AG20443 (cell line): ENCODE results near the gene SUPV3L1.
"Not testable (repeated sequence)": the region's sequence is repeated elsewhere in the genome, so short reads cannot be mapped to it uniquely, and the experiment has no call there.

ENCODE experiments used
- DNase-seq: peaks from one replicate; pipeline ENCODE4 v3.0.0; 2012; ENCODE audit warnings: low spot score, mixed read lengths

Gene SUPV3L1

GRCh38 chr10:69230128-69230527 is 50.1 kb downstream of the SUPV3L1 start:
- no peak for DNase-seq

GRCh38 chr10:69232252-69232651 is 52.2 kb downstream of the SUPV3L1 start:
- peak; percentile 93 for DNase-seq

GRCh38 chr10:69232736-69233480 is 52.9 kb downstream of the SUPV3L1 start:
- DNase-seq, result no peak

- no peak for DNase-seq
Observed at GRCh38 chr10:69234447-69234846, 54.4 kb downstream of the SUPV3L1 start.

GRCh38 chr10:69237528-69238159 is 57.6 kb downstream of the SUPV3L1 start:
- peak; percentile 88 for DNase-seq

- no peak for DNase-seq
Observed at GRCh38 chr10:69239136-69239535, 59.1 kb downstream of the SUPV3L1 start.

GRCh38 chr10:69239816-69240434 is 59.9 kb downstream of the SUPV3L1 start:
- peak; percentile 71 for DNase-seq

GRCh38 chr10:69240455-69240854 is 60.4 kb downstream of the SUPV3L1 start:
- no peak for DNase-seq

- DNase-seq, result peak; percentile 64
Observed at GRCh38 chr10:69241575-69241974, 61.5 kb downstream of the SUPV3L1 start.

GRCh38 chr10:69242040-69242851 is 62.2 kb downstream of the SUPV3L1 start:
- DNase-seq, result no peak

GRCh38 chr10:69242852-69243212 is 62.8 kb downstream of the SUPV3L1 start:
- DNase-seq, result no peak

GRCh38 chr10:69243817-69244216 is 63.8 kb downstream of the SUPV3L1 start:
- DNase-seq, result no peak

- no peak for DNase-seq
Observed at GRCh38 chr10:69246036-69246435, 66.0 kb downstream of the SUPV3L1 start.

- no peak for DNase-seq
Observed at GRCh38 chr10:69246581-69247312, 66.7 kb downstream of the SUPV3L1 start.

GRCh38 chr10:69247313-69247710 is 67.3 kb downstream of the SUPV3L1 start:
- no peak for DNase-seq

- no peak for DNase-seq
Observed at GRCh38 chr10:69248117-69248730, 68.2 kb downstream of the SUPV3L1 start.

GRCh38 chr10:69250041-69250440 is 70.0 kb downstream of the SUPV3L1 start:
- DNase-seq, result no peak

GRCh38 chr10:69251417-69251816 is 71.4 kb downstream of the SUPV3L1 start:
- not testable (repeated sequence) for DNase-seq

GRCh38 chr10:69253171-69253570 is 73.1 kb downstream of the SUPV3L1 start:
- DNase-seq, result no peak

- no peak for DNase-seq
Observed at GRCh38 chr10:69254877-69255276, 74.8 kb downstream of the SUPV3L1 start.
